Measurements from ENCODE around the gene PRND.

Gene PRND

GRCh38 chr20:4773736-4774135, 52.0 kb downstream of the PRND start:
- FAIRE-seq (no peak), DNase-seq (ENCODE audit: extremely low spot score, insufficient read length, low read depth) (no peak)

- FAIRE-seq (no peak), DNase-seq (ENCODE audit: extremely low spot score, insufficient read length, low read depth) (no peak)
Observed at GRCh38 chr20:4774207-4774606, 52.5 kb downstream of the PRND start.

- DNase-seq (ENCODE audit: extremely low spot score, insufficient read length, low read depth), result no peak
- FAIRE-seq, result no peak
Observed at GRCh38 chr20:4775322-4776078, 53.8 kb downstream of the PRND start.

GRCh38 chr20:4776079-4776630, 54.4 kb downstream of the PRND start:
- no peak for FAIRE-seq

More at GRCh38 chr20:4776079-4776630, 54.4 kb downstream of the PRND start:
- DNase-seq (ENCODE audit: extremely low spot score, insufficient read length, low read depth), result no peak

Measured in GM18507 (cell line).